ENCODE results near the gene DGKQ. TPM values are rescaled to one million over a fixed set of nuclear protein-coding genes. Genes with fewer than 3 reads are reported as not detected.
"Not testable (repeated sequence)": the region's sequence is repeated elsewhere in the genome, so short reads cannot be mapped to it uniquely, and the experiment has no call there.

Gene DGKQ
- total RNA-seq, 1 donor from 2014 or later: 12.0 TPM

GRCh38 chr4:949656-950055 is 23.7 kb downstream of the DGKQ start:
- ATAC-seq: no peak

GRCh38 chr4:948936-949300 is 24.5 kb downstream of the DGKQ start:
- no peak for ATAC-seq

GRCh38 chr4:948101-948935 is 25.1 kb downstream of the DGKQ start:
- no peak for ATAC-seq

- ATAC-seq: no peak
These were observed 25.8 kb downstream of the DGKQ start for GRCh38 chr4:947491-947971.

GRCh38 chr4:946517-947471 is 26.6 kb downstream of the DGKQ start:
- ATAC-seq: no peak

GRCh38 chr4:946103-946450 is 27.3 kb downstream of the DGKQ start:
- ATAC-seq: no peak

GRCh38 chr4:945274-946102 is 27.9 kb downstream of the DGKQ start:
- ATAC-seq: no peak

GRCh38 chr4:939508-939907 is 33.9 kb downstream of the DGKQ start:
- not testable (repeated sequence) for ATAC-seq

- ATAC-seq: peak; percentile 2
These were observed 40.7 kb downstream of the DGKQ start for GRCh38 chr4:932713-933070.

GRCh38 chr4:931960-932712 is 41.2 kb downstream of the DGKQ start, which contains the start of the genes GAK and TMEM175:
TSS of gene GAK (minus strand) at chr4:932316. CDS start at chr4:932187, 129 bp downstream.
TSS of gene TMEM175 (plus strand) at chr4:932460. CDS start at chr4:947740, 15,280 bp downstream.
- ATAC-seq: peak; percentile 97

GRCh38 chr4:931194-931959 is 42.0 kb downstream of the DGKQ start:
- peak; percentile 26 for ATAC-seq

- no peak for ATAC-seq
These were observed 42.6 kb downstream of the DGKQ start for GRCh38 chr4:930827-931193.

- no peak for ATAC-seq
These were observed 43.3 kb downstream of the DGKQ start for GRCh38 chr4:930028-930551.

- ATAC-seq: no peak
These were observed 44.1 kb downstream of the DGKQ start for GRCh38 chr4:929096-929765.

GRCh38 chr4:927566-927965 is 45.8 kb downstream of the DGKQ start:
- ATAC-seq: not testable (repeated sequence)

GRCh38 chr4:926538-926937 is 46.8 kb downstream of the DGKQ start:
- ATAC-seq: no peak

- no peak for ATAC-seq
These were observed 47.4 kb downstream of the DGKQ start for GRCh38 chr4:925771-926500.

GRCh38 chr4:925171-925570 is 48.2 kb downstream of the DGKQ start:
- ATAC-seq: no peak
